ENCODE results near the gene NIPBL. TPM values are rescaled to one million over a fixed set of nuclear protein-coding genes. Genes with fewer than 3 reads are reported as not detected.
"Not testable (repeated sequence)": the region's sequence is repeated elsewhere in the genome, so short reads cannot be mapped to it uniquely, and the experiment has no call there.

NIPBL gene
- total RNA-seq, 1 experiment from 2014 or later: 10.6 TPM

DNA sequence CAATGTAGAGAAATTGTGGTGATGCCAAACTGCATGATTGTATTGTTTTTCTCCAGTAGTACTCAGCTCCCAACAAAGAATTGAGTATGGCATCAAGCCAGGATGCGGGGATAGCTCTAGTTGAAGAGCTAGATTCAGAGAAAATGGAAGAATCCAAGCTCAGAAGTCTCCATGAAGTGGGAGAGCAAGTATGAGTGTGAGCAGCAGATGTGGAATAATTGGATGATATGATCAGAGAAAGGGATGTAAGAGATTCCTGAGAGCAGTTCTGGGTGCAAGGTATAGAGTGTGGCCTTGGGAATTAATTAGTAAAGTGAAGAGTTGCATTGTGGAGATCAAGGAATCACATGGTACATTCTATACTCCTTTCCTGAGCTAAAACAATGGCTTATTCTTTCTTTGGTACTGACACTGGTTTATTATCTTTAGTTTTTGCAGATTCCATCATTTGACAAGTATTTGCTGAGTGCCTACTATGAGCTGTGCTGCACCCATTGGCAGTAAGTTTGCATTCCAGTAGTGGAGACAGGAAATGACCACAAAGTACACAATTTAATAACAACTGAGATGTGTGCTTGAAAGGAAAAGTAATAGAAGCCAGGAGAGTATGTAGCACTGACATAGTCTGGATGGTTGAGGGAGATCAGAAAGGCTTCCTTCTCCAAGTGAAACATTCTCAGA is 195.5 kb downstream of the NIPBL start:
- Histone ChIP-seq H3K36me3 (no peaks in the 10 kb centered on the region; the same call in 1 of the 2 replicates), H3K4me3 (no peak overlapping the region), H3K27me3 (no peaks in the 10 kb centered on the region), H3K9me3 (no peaks in the 10 kb centered on the region)
- DNase-seq: peak; percentile 65

GRCh38 chr5:37075399-37075950 is 198.9 kb downstream of the NIPBL start:
- Histone ChIP-seq H3K9me3 (no peaks in the 10 kb centered on the region), H3K36me3 (peaks cover 17% of the 10 kb centered on the region), H3K4me3 (no peak overlapping the region), H3K27me3 (no peaks in the 10 kb centered on the region)
- no peak for DNase-seq

DNA sequence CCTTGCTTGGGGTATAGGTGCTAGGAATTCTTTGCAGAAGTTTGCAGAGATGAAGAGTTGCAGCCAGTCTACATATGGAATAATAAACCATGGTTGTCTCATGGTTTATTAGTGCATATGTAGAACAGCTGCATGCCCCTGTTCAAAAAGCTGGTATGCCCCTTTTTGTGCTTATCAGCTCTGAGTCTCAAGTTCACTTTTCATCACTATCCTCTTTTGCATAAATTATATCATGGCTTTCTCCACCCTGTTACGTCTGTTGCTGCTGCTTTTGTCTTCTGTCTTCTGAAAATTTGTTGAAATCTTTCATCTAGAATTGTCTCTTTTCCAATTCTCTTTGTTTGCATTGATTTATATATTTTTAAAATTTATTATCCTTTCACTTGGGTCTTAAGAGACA is 200.6 kb downstream of the NIPBL start:
- DNase-seq: no peak
- peaks cover 19% of the 10 kb centered on the region for H3K36me3 ChIP-seq
- H3K9me3 ChIP-seq: no peaks in the 10 kb centered on the region
- no peaks in the 10 kb centered on the region for H3K27me3 ChIP-seq
- no peak overlapping the region for H3K4me3 ChIP-seq

GRCh38 chr5:37080697-37081096 is 204.1 kb downstream of the NIPBL start:
- H3K4me3 ChIP-seq: no peak overlapping the region
- DNase-seq: no peak
- peaks cover 19% of the 10 kb centered on the region for H3K36me3 ChIP-seq
- no peaks in the 10 kb centered on the region for H3K9me3 ChIP-seq
- H3K27me3 ChIP-seq: no peaks in the 10 kb centered on the region

- H3K27me3 ChIP-seq, H3K4me3 ChIP-seq, DNase-seq, H3K9me3 ChIP-seq: not testable (repeated sequence)
- peaks cover 19% of the 10 kb centered on the region for H3K36me3 ChIP-seq
These were observed 206.4 kb downstream of the NIPBL start for GRCh38 chr5:37082977-37083376.

DNA sequence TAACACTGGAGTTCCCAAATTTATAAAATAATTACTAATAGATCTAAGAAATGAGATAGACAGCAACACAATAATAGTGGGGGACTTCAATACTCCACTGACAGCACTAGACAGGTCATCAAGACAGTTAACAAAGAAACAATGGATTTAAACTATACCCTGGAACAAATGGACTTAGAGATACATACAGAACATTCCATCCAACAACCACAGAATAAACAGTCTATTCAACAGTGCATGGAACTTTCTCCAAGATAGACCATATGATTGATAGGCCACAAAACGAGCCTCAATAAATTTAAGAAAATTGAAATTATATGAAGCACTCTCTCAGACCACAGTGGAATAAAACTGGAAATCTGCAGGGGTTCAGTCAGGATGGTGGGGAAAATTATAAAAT is 209.5 kb downstream of the NIPBL start:
- H3K27me3 ChIP-seq, H3K4me3 ChIP-seq, H3K36me3 ChIP-seq, H3K9me3 ChIP-seq, DNase-seq: not testable (repeated sequence)

DNA sequence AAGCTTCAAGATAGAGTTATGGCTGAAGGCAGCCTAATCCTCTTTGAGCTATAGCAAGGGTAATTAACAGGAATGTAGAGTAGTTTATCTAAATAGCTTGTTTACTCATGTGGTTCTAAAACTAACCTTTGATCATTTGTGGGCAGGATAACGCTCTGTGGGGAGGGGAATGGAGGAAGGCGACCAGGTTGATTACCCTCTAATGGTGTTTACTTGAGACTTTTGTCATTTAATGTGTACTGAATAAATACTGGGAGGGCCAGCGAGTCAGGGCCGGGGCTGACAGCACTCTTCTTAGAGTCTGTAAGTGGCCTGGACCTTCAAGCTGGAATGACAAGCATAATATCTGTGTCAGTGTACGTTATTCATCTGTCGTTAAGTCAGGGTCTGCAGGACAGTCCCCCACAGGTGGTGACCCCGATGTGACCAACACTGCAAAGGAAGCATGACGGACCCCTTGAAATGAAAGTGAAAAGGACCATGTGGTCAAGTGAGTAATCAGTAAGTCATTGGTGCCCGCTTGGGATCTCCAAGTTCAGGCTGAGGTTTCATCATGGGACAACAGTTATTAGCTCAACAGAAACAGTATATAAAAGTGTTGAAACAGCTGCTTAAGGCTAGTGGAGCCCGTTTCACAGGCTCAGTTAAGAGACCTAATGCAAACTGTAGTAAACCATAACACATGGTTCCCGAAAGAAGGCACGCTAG is 210.1 kb downstream of the NIPBL start:
- Histone ChIP-seq H3K9me3 (no peaks in the 10 kb centered on the region), H3K36me3 (peaks cover under 1% of the 10 kb centered on the region; the same call in 1 of the 2 replicates), H3K4me3 (no peak overlapping the region), H3K27me3 (no peaks in the 10 kb centered on the region)
- DNase-seq: no peak

DNA sequence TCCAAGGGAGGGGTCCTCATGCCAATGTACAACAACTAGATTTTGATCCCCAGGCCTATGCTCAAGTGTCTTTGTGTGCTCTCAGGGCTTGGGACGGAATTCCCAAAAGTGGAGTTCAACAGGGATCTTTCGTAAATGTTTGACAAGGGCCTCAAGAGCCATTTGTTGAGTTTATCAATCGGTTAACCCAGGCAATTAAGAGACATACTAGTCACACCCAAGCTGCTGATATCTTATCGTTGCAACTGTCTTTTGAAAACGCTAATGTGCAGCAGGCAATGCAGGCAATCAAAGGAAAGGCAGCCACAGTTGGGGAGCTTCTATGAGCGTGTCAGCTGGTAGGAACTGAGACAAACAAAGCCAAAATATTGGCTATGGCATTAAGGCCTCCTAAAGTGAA is 211.4 kb downstream of the NIPBL start:
- H3K4me3 ChIP-seq: no peak overlapping the region
- no peaks in the 10 kb centered on the region for H3K27me3 ChIP-seq
- no peak for DNase-seq
- H3K36me3 ChIP-seq: no peaks in the 10 kb centered on the region
- H3K9me3 ChIP-seq: no peaks in the 10 kb centered on the region

DNA sequence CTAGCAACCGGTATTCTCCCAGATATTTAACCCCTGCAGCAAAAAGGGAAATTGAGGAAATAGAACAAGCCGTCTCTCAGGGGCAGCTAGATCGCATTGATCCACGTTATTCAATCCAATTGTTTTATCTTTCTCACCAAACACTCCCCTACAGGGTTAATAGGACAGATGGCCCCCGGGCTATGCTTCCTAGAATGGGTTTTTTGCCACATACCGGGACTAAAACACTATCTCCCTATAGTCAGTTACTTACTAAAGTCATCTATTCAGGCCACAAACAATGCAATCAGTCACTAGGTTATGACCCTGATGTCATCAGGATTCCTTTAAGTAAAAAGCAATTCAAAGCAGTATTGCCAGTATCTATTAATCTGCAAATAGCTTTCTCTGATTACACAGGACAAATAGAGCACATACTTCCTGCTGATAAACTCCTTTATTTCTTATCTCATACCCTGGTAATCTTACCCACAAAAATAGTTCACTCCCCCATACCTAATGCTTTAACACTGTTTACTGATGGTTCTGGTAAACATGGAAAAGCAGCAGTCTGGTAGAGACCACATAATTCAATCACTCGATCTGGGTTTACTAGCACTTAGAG is 213.7 kb downstream of the NIPBL start:
- H3K36me3 ChIP-seq: no peaks in the 10 kb centered on the region
- no peaks in the 10 kb centered on the region for H3K9me3 ChIP-seq
- no peaks in the 10 kb centered on the region for H3K27me3 ChIP-seq
- H3K4me3 ChIP-seq: no peak overlapping the region
- no peak for DNase-seq

DNA sequence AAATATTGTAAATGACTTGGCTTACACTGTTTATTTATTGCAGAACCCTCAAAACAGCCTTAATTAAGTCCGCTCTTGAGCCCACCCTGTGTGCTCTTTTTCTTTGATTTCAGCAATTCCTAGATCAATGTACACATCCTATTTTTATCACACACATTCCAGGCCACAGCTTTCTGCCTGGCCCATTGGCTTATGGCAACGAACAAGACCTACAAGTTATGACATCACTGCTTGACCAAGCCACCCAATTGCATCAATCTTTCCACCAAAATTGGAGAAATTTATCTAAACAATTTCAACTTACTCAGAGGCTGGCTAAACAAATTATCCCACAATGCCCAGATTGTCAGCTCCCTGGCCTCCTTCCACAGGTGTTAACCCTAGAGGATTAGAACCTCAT is 214.2 kb downstream of the NIPBL start:
- H3K36me3 ChIP-seq: no peaks in the 10 kb centered on the region
- H3K4me3 ChIP-seq: no peak overlapping the region
- H3K27me3 ChIP-seq: no peaks in the 10 kb centered on the region
- DNase-seq: no peak
- H3K9me3 ChIP-seq: no peaks in the 10 kb centered on the region

- not testable (repeated sequence) for H3K9me3 ChIP-seq, H3K27me3 ChIP-seq, DNase-seq, H3K4me3 ChIP-seq, H3K36me3 ChIP-seq
These were observed 217.2 kb downstream of the NIPBL start for GRCh38 chr5:37093795-37094194.

DNA sequence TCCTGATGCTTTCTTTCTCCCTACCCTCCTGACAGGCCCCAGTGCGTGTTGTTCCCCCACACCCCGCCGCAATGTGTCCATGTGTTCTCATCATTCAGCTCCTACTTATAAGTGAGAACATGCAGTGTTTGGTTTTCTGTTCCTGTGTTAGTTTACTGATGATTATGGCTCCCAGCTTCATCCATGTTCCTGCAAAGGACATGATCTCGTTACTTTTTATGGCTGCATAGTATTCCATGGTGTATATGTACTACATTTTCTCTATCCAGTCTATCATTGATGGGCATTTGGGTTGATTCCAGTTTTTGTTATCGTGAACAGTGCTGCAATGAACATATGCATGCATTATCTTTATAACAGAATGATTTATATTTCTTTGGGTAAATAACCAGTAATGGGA is 222.7 kb downstream of the NIPBL start:
- H3K4me3 ChIP-seq, H3K27me3 ChIP-seq, DNase-seq: not testable (repeated sequence)
- peaks cover 22% of the 10 kb centered on the region for H3K9me3 ChIP-seq
- H3K36me3 ChIP-seq: peaks cover 18% of the 10 kb centered on the region

- no peak overlapping the region for H3K4me3 ChIP-seq
- no peak for DNase-seq
- peaks cover 16% of the 10 kb centered on the region for H3K9me3 ChIP-seq
- H3K36me3 ChIP-seq: peaks cover 37% of the 10 kb centered on the region
- H3K27me3 ChIP-seq: no peaks in the 10 kb centered on the region
These were observed 226.7 kb downstream of the NIPBL start for GRCh38 chr5:37103302-37103701.

GRCh38 chr5:37109338-37109737 is 232.8 kb downstream of the NIPBL start:
- no peak for DNase-seq
- no peak overlapping the region for H3K4me3 ChIP-seq
- peaks cover 34% of the 10 kb centered on the region for H3K36me3 ChIP-seq

DNA sequence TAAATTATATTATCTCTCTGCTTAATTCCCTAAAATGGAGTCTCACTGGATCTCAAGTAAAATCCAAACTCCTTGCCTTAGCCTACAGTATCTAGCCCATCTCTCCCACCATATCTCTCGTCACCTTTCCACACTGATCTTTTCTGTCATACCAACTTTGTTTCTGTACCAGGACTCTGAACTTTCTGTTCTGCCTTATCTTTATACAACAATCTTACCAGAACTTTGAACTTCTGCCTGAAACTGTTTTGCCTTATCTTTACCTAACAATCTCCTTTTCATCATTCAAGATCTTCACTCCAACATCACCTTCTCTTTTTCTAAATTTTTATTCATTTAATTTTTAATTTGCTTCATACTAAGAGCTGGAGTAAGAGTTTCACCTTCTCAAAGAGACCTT is 233.6 kb downstream of the NIPBL start:
- Histone ChIP-seq H3K4me3 (no peak overlapping the region), H3K36me3 (peaks cover 30% of the 10 kb centered on the region)
- no peak for DNase-seq

More at GRCh38 chr5:37109338-37109737, 232.8 kb downstream of the NIPBL start:
- Histone ChIP-seq H3K9me3 (no peaks in the 10 kb centered on the region), H3K27me3 (no peaks in the 10 kb centered on the region)

DNA sequence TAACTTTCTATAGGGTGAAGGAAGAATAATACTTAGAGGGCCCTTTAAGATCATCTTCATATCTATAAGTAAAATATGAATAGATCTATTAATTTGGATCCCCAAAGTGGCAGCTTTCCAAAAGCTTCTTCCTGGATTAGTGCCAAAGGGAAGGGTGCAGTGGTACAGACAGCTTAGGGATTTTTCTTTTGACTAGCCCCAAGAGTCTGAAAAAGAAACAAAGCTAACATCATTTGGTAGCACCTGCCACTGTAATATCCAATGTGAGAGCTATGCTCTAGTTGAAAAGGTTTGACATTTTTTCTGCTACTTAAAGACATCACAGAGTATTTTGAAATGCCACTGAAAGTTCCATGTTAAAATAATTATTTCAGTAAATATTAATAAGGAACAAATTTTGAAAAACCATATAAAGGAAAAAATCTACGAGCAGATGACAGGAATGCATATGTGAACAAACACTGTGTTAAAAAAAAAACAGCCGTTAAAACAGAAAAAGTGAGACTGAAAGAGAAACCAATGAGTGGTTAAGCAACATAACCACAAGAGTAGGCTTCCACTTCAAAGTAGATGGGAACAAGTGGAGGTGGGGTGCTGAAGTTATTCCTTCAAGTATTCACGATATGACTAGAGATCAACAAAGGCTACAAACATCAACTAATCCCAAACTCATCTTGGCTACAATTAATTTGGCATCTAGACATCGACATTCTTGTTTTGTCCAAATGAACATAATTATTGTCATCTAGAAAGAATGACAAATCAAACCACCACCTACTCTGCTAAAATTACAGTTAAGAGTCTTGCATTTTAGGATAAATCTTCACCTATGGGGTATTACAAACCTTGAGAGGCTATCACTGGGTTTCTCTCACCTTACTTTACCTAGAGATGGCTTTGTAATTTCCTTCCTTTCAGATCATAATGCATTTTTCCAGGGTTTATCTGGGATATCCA is 235.1 kb downstream of the NIPBL start:
- no peak overlapping the region for H3K4me3 ChIP-seq
- no peak for DNase-seq
- no peaks in the 10 kb centered on the region for H3K27me3 ChIP-seq
- no peaks in the 10 kb centered on the region for H3K9me3 ChIP-seq
- H3K36me3 ChIP-seq: peaks cover 25% of the 10 kb centered on the region

More for the DNA sequence above, 233.6 kb downstream of the NIPBL start:
- H3K9me3 ChIP-seq: no peaks in the 10 kb centered on the region
- H3K27me3 ChIP-seq: no peaks in the 10 kb centered on the region

All from MG63 (cell line).